GM12878 (cell line): Measurements from ENCODE around the gene TMEM175. TPM values are rescaled to one million over a fixed set of nuclear protein-coding genes. Genes with fewer than 3 reads are reported as not detected.

Experiments used
- CBFB ChIP-seq: IDR thresholded peaks from 2 replicates; pipeline ENCODE4 v1.6.1; 2016; ENCODE audit warnings: antibody characterized with exemption, low read depth
- CHD1 ChIP-seq: IDR thresholded peaks from 2 replicates; pipeline ENCODE4 v1.6.1; 2012; ENCODE audit warnings: low read depth, low read length, improper control_type of control experiment
- GATAD2B ChIP-seq: fragments of 450-650 bp; conservative IDR thresholded peaks from 2 replicates; pipeline ENCODE4 v1.6.1; 2017; ENCODE audit warnings: low read depth, mild to moderate bottlenecking, moderate library complexity
- MLLT1 ChIP-seq: fragments of 450-650 bp; IDR thresholded peaks from 2 replicates; pipeline ENCODE4 v1.6.1; 2016; ENCODE audit warnings: mild to moderate bottlenecking
- NKRF ChIP-seq: fragments of 450-650 bp; conservative IDR thresholded peaks from 2 replicates; pipeline ENCODE4 v1.6.1; 2017; ENCODE audit warnings: mild to moderate bottlenecking, moderate library complexity
- RFX5 ChIP-seq: IDR thresholded peaks from 2 replicates; pipeline ENCODE4 v1.6.1; 2011; ENCODE audit warnings: low read depth, low read length, improper control_type of control experiment
- polyA plus RNA-seq, 11 experiments: library from polyadenylated mRNA; depleted of rRNA in 4 of 11; unstranded in 6 of 11; stranded (reverse) in 5 of 11; fragments of >200 nt; fragmentation: Nextera tagmentation in 4 of 11; fragmentation: Illumina TruSeq in 1 of 11; extraction: Ambion mirVana in 4 of 11; extraction: Trizol in 1 of 11; gene quantifications; 1 replicate in 1 of 11; 2 replicates in 10 of 11; pipeline versions ENCODE4 v1.2.1 to v1.2.3, GENCODE V29; 2011 to 2016; ENCODE audit warnings: inconsistent platforms in 2 of 11, missing spikeins in 2 of 11, low read depth in 1 of 11
- total RNA-seq, 4 experiments: library from RNA; depleted of rRNA in 3 of 4; stranded (reverse); fragments of >200 nt in 3 of 4; fragmentation: Illumina TruSeq in 1 of 4; extraction: Trizol in 1 of 4; gene quantifications; 2 replicates each; pipeline versions ENCODE4 v1.2.1 to v1.2.3, GENCODE V29; 2013 to 2021
- TF ChIP-seq, protein P1 (sequence below): fragments of 150-350 bp; IDR thresholded peaks from 2 replicates; pipeline ENCODE4 v1.6.1; 2016; ENCODE audit warnings: low read depth, low read length

TMEM175 gene
- total and polyA plus RNA-seq, 10 of the 15 experiments (the other 5 are each of a cell fraction or from before 2014, with no cell fraction given) = 0.11 to 39.5 (median 22.3) TPM

GRCh38 chr4:947491-947971 lies 15.3 kb downstream of the TMEM175 start (continued):
- TF ChIP-seq, protein P1, sequence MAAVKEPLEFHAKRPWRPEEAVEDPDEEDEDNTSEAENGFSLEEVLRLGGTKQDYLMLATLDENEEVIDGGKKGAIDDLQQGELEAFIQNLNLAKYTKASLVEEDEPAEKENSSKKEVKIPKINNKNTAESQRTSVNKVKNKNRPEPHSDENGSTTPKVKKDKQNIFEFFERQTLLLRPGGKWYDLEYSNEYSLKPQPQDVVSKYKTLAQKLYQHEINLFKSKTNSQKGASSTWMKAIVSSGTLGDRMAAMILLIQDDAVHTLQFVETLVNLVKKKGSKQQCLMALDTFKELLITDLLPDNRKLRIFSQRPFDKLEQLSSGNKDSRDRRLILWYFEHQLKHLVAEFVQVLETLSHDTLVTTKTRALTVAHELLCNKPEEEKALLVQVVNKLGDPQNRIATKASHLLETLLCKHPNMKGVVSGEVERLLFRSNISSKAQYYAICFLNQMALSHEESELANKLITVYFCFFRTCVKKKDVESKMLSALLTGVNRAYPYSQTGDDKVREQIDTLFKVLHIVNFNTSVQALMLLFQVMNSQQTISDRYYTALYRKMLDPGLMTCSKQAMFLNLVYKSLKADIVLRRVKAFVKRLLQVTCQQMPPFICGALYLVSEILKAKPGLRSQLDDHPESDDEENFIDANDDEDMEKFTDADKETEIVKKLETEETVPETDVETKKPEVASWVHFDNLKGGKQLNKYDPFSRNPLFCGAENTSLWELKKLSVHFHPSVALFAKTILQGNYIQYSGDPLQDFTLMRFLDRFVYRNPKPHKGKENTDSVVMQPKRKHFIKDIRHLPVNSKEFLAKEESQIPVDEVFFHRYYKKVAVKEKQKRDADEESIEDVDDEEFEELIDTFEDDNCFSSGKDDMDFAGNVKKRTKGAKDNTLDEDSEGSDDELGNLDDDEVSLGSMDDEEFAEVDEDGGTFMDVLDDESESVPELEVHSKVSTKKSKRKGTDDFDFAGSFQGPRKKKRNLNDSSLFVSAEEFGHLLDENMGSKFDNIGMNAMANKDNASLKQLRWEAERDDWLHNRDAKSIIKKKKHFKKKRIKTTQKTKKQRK = no peak
- TF ChIP-seq NKRF (no peak), MLLT1 (no peak), RFX5 (no peak), CBFB (no peak), CHD1 (no peak), GATAD2B (no peak)
